ENCODE results near the gene VWA3A.

Gene VWA3A

GRCh38 chr16:22075043-22075757 lies 17.1 kb upstream of the VWA3A start:
- no peak for DNase-seq (ENCODE audit: insufficient read length, low spot score)
- TF ChIP-seq POLR2A (IDR thresholded peaks at IDR 0.05; ENCODE audit: low read depth, low read length): no peak
- FAIRE-seq: peak; percentile 55

- FAIRE-seq (no peak), DNase-seq (ENCODE audit: insufficient read length, low spot score) (no peak)
- no peak for TF ChIP-seq POLR2A (IDR thresholded peaks at IDR 0.05; ENCODE audit: low read depth, low read length)
Observed at GRCh38 chr16:22075776-22076175, 16.6 kb upstream of the VWA3A start.

GRCh38 chr16:22077700-22078313 lies 14.5 kb upstream of the VWA3A start:
- DNase-seq (ENCODE audit: insufficient read length, low spot score): peak; percentile 40
- peak; percentile 85 for FAIRE-seq
- TF ChIP-seq POLR2A (IDR thresholded peaks at IDR 0.05; ENCODE audit: low read depth, low read length): no peak

- DNase-seq (ENCODE audit: insufficient read length, low spot score) (no peak), FAIRE-seq (no peak)
- TF ChIP-seq POLR2A (IDR thresholded peaks at IDR 0.05; ENCODE audit: low read depth, low read length): no peak
Observed at GRCh38 chr16:22078656-22079055, 13.7 kb upstream of the VWA3A start.

GRCh38 chr16:22081050-22081449 lies 11.3 kb upstream of the VWA3A start:
- TF ChIP-seq POLR2A (IDR thresholded peaks at IDR 0.05; ENCODE audit: low read depth, low read length): no peak
- FAIRE-seq (no peak), DNase-seq (ENCODE audit: insufficient read length, low spot score) (no peak)

- TF ChIP-seq POLR2A (IDR thresholded peaks at IDR 0.05; ENCODE audit: low read depth, low read length): no peak
- DNase-seq (ENCODE audit: insufficient read length, low spot score) (no peak), FAIRE-seq (no peak)
Observed at GRCh38 chr16:22086440-22086839, 5.9 kb upstream of the VWA3A start.

GRCh38 chr16:22088642-22089041 lies 3.7 kb upstream of the VWA3A start:
- FAIRE-seq: no peak
- no peak for TF ChIP-seq POLR2A (IDR thresholded peaks at IDR 0.05; ENCODE audit: low read depth, low read length)
- DNase-seq (ENCODE audit: insufficient read length, low spot score): no peak

GRCh38 chr16:22089910-22090309 lies 2.4 kb upstream of the VWA3A start:
- DNase-seq (ENCODE audit: insufficient read length, low spot score): no peak
- FAIRE-seq: no peak
- TF ChIP-seq POLR2A (IDR thresholded peaks at IDR 0.05; ENCODE audit: low read depth, low read length): no peak

GRCh38 chr16:22091721-22092120 lies 620 bp upstream of the VWA3A start:
- FAIRE-seq (no peak), DNase-seq (ENCODE audit: insufficient read length, low spot score) (no peak)
- TF ChIP-seq POLR2A (IDR thresholded peaks at IDR 0.05; ENCODE audit: low read depth, low read length): no peak

- FAIRE-seq (no peak), DNase-seq (ENCODE audit: insufficient read length, low spot score) (no peak)
- TF ChIP-seq POLR2A (IDR thresholded peaks at IDR 0.05; ENCODE audit: low read depth, low read length): no peak
Observed at GRCh38 chr16:22093331-22093730, 990 bp downstream of the VWA3A start.

- TF ChIP-seq POLR2A (IDR thresholded peaks at IDR 0.05; ENCODE audit: low read depth, low read length): no peak
- no peak for DNase-seq (ENCODE audit: insufficient read length, low spot score)
- no peak for FAIRE-seq
Observed at GRCh38 chr16:22093996-22094395, 1.7 kb downstream of the VWA3A start.

- no peak for TF ChIP-seq POLR2A (IDR thresholded peaks at IDR 0.05; ENCODE audit: low read depth, low read length)
- FAIRE-seq (peak; percentile 71), DNase-seq (ENCODE audit: insufficient read length, low spot score) (peak; percentile 25)
Observed at GRCh38 chr16:22098405-22099255, 6.3 kb downstream of the VWA3A start.

- DNase-seq (ENCODE audit: insufficient read length, low spot score) (no peak), FAIRE-seq (no peak)
- no peak for TF ChIP-seq POLR2A (IDR thresholded peaks at IDR 0.05; ENCODE audit: low read depth, low read length)
Observed at GRCh38 chr16:22099256-22099975, 7.1 kb downstream of the VWA3A start.

- no peak for TF ChIP-seq POLR2A (IDR thresholded peaks at IDR 0.05; ENCODE audit: low read depth, low read length)
- DNase-seq (ENCODE audit: insufficient read length, low spot score) (no peak), FAIRE-seq (no peak)
Observed at GRCh38 chr16:22103441-22103840, 11.1 kb downstream of the VWA3A start.
